CD14-positive monocyte (primary cell): ENCODE data around the gene FANCC. TPM values are rescaled to one million over a fixed set of nuclear protein-coding genes. Genes with fewer than 3 reads are reported as not detected.
"Not testable (repeated sequence)": the region's sequence is repeated elsewhere in the genome, so short reads cannot be mapped to it uniquely, and the experiment has no call there.

Source experiments
- DNase-seq, 3 donors: peaks; one replicate each; pipeline ENCODE4 v3.0.0-alpha.2; 2011 to 2022
- H2AFZ ChIP-seq: 2 replicates; pipeline ENCODE4 v1.6.0; 2012; ENCODE audit warnings: mild to moderate bottlenecking, low read depth, low read length, inconsistent platforms; ENCODE audit not compliant: insufficient read depth, poor library complexity, severe bottlenecking
- H3K27ac ChIP-seq, 2 donors: 1 replicate in 1 of 2; 2 replicates in 1 of 2; pipeline ENCODE4 v1.5.1; 2012 to 2013; ENCODE audit warnings: low read length in 2 of 2, control low read depth in 1 of 2, inconsistent platforms in 1 of 2, low read depth in 1 of 2, mild to moderate bottlenecking in 1 of 2
- H3K27me3 ChIP-seq, 2 donors: one replicate each; pipeline versions ENCODE4 v1.6.0 to v1.6.1; 2011 to 2013; ENCODE audit warnings: low read length in 2 of 2; ENCODE audit not compliant: control insufficient read depth in 2 of 2, insufficient read depth in 2 of 2
- H3K36me3 ChIP-seq, 2 donors: replicated peaks in 1 of 2; 1 replicate in 1 of 2; 2 replicates in 1 of 2; pipeline versions ENCODE4 v1.5.1 to v1.6.1; 2012 to 2013; ENCODE audit warnings: low read length in 2 of 2, control low read depth in 1 of 2, inconsistent platforms in 1 of 2, mild to moderate bottlenecking in 1 of 2; ENCODE audit not compliant: insufficient read depth in 2 of 2, control insufficient read depth in 1 of 2
- H3K4me1 ChIP-seq, 2 donors: 1 replicate in 1 of 2; 2 replicates in 1 of 2; pipeline versions ENCODE4 v1.5.1 to v1.6.1; 2012 to 2013; ENCODE audit warnings: low read length in 2 of 2, control low read depth in 1 of 2, inconsistent platforms in 1 of 2, mild to moderate bottlenecking in 1 of 2, moderate library complexity in 1 of 2; ENCODE audit not compliant: insufficient read depth in 2 of 2, control insufficient read depth in 1 of 2
- H3K4me2 ChIP-seq: replicated peaks from 2 replicates; pipeline ENCODE3; 2012; ENCODE audit warnings: low read length, moderate library complexity, mild to moderate bottlenecking; ENCODE audit not compliant: poor library complexity, severe bottlenecking; ENCODE audit errors: extremely low read depth
- H3K4me3 ChIP-seq, 3 experiments: fragments of 200-600 bp in 1 of 3; sonication (generic) in 1 of 3; replicated peaks in 1 of 3; 1 replicate in 2 of 3; 2 replicates in 1 of 3; pipeline ENCODE4 v1.5.1; 2011 to 2013; ENCODE audit warnings: low read length in 3 of 3, mild to moderate bottlenecking in 3 of 3, control low read depth in 2 of 3, low read depth in 2 of 3, inconsistent platforms in 1 of 3, moderate library complexity in 1 of 3
- H3K79me2 ChIP-seq: 2 replicates; pipeline ENCODE4 v1.6.0; 2012; ENCODE audit warnings: mild to moderate bottlenecking, control low read depth, inconsistent platforms, low read length, moderate library complexity; ENCODE audit not compliant: insufficient read depth
- H3K9ac ChIP-seq: 2 replicates; pipeline ENCODE4 v1.6.0; 2017; ENCODE audit warnings: low read length, mild to moderate bottlenecking; ENCODE audit not compliant: insufficient read depth, poor library complexity, severe bottlenecking
- H3K9me3 ChIP-seq, 2 donors: replicated peaks in 1 of 2; 1 replicate in 1 of 2; 2 replicates in 1 of 2; pipeline versions ENCODE4 v1.5.1 to v1.6.1; 2012 to 2013; ENCODE audit warnings: low read length in 2 of 2, control low read depth in 1 of 2; ENCODE audit not compliant: control insufficient read depth in 1 of 2, insufficient read depth in 1 of 2
- H4K20me1 ChIP-seq: 2 replicates; pipeline ENCODE4 v1.6.0; 2012; ENCODE audit warnings: mild to moderate bottlenecking, low read length, control low read depth, moderate library complexity; ENCODE audit not compliant: insufficient read depth
- H3K27ac Mint-ChIP-seq, 7 donors: one replicate each; pipeline ENCODE4 v1.8.0; 2020; ENCODE audit warnings: mild to moderate bottlenecking in 7 of 7, mixed read lengths in 7 of 7, moderate library complexity in 6 of 7, inconsistent platforms in 2 of 7
- H3K27me3 Mint-ChIP-seq, 3 donors: one replicate each; pipeline ENCODE4 v1.8.0; 2021 to 2022; ENCODE audit warnings: low read depth in 3 of 3, mild to moderate bottlenecking in 3 of 3, mixed read lengths in 3 of 3, moderate library complexity in 3 of 3, inconsistent platforms in 1 of 3
- H3K36me3 Mint-ChIP-seq, 2 donors: one replicate each; pipeline ENCODE4 v1.8.0; 2020; ENCODE audit warnings: mixed read lengths in 2 of 2, inconsistent platforms in 1 of 2, mild to moderate bottlenecking in 1 of 2
- H3K4me1 Mint-ChIP-seq: one replicate; pipeline ENCODE4 v1.8.0; 2020; ENCODE audit warnings: mild to moderate bottlenecking, mixed read lengths
- H3K4me3 Mint-ChIP-seq, 2 donors: one replicate each; pipeline ENCODE4 v1.8.0; 2020; ENCODE audit warnings: mild to moderate bottlenecking in 2 of 2, mixed read lengths in 2 of 2, moderate library complexity in 1 of 2
- H3K9me3 Mint-ChIP-seq, 7 donors: one replicate each; pipeline ENCODE4 v1.8.0; 2020 to 2022; ENCODE audit warnings: mixed read lengths in 7 of 7, mild to moderate bottlenecking in 6 of 7, moderate library complexity in 6 of 7, inconsistent platforms in 2 of 7
- WGBS: methylation state at CpG from one replicate; pipeline ENCODE4 v1.1.5; 2013; ENCODE audit warnings: missing lambda C conversion rate; ENCODE audit not compliant: insufficient coverage; 5-methylcytosine and 5-hydroxymethylcytosine counted together
- intact Hi-C, 2 donors: fragments of 100-400 bp; cut with micrococcal nuclease; formaldehyde crosslinking; loops; one replicate each; pipeline versions ENCODE4 v1.15.0 to v1.15.1; 2023
- polyA plus RNA-seq, 3 donors: library from polyadenylated mRNA; depleted of rRNA in 1 of 3; unstranded in 2 of 3; stranded (reverse) in 1 of 3; fragments of 300-500 nt in 2 of 3; fragments of >200 nt in 1 of 3; fragmentation: Illumina TruSeq in 2 of 3; gene quantifications; 1 replicate in 2 of 3; 2 replicates in 1 of 3; pipeline ENCODE4 v1.2.3, GENCODE V29; 2012 to 2021
- TF ChIP-seq, protein P1 (sequence below): fragments of 200-600 bp; IDR thresholded peaks from one replicate; pipeline ENCODE4 v1.8.0; 2022; ENCODE audit warnings: antibody characterized with exemption, mild to moderate bottlenecking

Gene FANCC
- polyA plus RNA-seq, 3 donors = 1.2 to 2.2 (median 1.5) TPM

DNA sequence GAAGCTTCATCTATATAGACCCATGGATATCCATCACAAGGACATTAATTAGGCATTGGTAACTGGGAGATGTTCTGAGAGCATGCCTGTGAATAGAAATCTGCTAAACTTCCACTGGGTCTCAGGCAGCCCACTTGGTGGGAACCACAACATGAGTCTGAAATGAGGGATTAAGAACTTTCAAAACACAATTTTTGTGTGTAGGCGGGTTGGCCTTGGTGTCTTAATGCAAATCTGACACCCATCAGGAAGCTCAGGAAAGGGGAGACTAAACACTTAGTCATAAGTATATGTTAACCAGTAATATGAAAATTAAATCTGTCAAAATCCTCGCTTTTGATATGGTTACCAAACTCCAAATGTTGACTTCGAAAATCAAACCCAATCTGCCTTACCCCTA is 113.2 kb downstream of the FANCC start:
- no peak for DNase-seq
- Mint-ChIP-seq H3K4me3 (no peak overlapping the region), H3K4me1 (no peaks in the 10 kb centered on the region), H3K36me3 (no peaks in the 10 kb centered on the region), H3K9me3 (peaks cover 0 to 2% (median 0%) of the 10 kb centered on the region in 7 donors), H3K27me3 (no peaks in the 10 kb centered on the region), H3K27ac (no peak overlapping the region)
- intact Hi-C loops = no loop called here
- no peaks in the 10 kb centered on the region for H3K36me3 ChIP-seq
- no peaks in the 10 kb centered on the region for H3K79me2 ChIP-seq
- no peaks in the 10 kb centered on the region for H3K9me3 ChIP-seq
- H3K4me1 ChIP-seq = no peaks in the 10 kb centered on the region
- no peak overlapping the region for H2AFZ ChIP-seq
- H3K27ac ChIP-seq = no peak overlapping the region
- no peaks in the 10 kb centered on the region for H3K27me3 ChIP-seq
- no peak overlapping the region for H3K9ac ChIP-seq
- no peak overlapping the region for H3K4me2 ChIP-seq
- no peaks in the 10 kb centered on the region for H4K20me1 ChIP-seq
- 80% methylated on average over 1 of the region's 3 CpGs for WGBS
- TF ChIP-seq, protein P1, sequence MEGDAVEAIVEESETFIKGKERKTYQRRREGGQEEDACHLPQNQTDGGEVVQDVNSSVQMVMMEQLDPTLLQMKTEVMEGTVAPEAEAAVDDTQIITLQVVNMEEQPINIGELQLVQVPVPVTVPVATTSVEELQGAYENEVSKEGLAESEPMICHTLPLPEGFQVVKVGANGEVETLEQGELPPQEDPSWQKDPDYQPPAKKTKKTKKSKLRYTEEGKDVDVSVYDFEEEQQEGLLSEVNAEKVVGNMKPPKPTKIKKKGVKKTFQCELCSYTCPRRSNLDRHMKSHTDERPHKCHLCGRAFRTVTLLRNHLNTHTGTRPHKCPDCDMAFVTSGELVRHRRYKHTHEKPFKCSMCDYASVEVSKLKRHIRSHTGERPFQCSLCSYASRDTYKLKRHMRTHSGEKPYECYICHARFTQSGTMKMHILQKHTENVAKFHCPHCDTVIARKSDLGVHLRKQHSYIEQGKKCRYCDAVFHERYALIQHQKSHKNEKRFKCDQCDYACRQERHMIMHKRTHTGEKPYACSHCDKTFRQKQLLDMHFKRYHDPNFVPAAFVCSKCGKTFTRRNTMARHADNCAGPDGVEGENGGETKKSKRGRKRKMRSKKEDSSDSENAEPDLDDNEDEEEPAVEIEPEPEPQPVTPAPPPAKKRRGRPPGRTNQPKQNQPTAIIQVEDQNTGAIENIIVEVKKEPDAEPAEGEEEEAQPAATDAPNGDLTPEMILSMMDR = no peak
- no peak overlapping the region for H3K4me3 ChIP-seq

DNA sequence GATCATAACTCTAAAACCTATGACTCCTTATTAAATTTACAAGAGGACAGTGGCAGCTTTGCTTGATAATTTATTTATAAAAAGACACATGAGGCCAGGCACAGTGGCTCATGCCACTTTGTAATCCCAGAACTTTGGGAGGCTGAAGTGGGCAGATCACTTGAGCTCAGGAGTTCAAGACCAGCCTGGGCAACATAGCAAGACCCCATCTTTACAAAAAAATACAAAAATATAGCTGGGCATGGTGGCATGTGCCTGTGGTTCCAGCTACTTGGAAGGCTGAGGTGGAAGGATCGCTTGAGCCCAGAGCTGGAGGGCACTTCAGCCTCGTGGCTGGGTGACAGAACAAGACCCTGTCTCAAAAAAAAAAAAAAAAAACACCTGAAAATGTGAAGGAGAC is 114.5 kb downstream of the FANCC start:
- H4K20me1 ChIP-seq, DNase-seq, H3K36me3 ChIP-seq, H3K9ac ChIP-seq, H3K27me3 ChIP-seq, H3K4me3 Mint-ChIP-seq, H3K4me3 ChIP-seq, H3K27me3 Mint-ChIP-seq, H3K4me1 Mint-ChIP-seq, H3K79me2 ChIP-seq, H2AFZ ChIP-seq, H3K36me3 Mint-ChIP-seq, H3K9me3 Mint-ChIP-seq, H3K27ac Mint-ChIP-seq, H3K9me3 ChIP-seq, H3K4me2 ChIP-seq, H3K4me1 ChIP-seq, H3K27ac ChIP-seq, intact Hi-C loops: not testable (repeated sequence)
- WGBS = no CpG with 5 or more reads among the region's 2 CpGs
